Measurements from ENCODE around the gene ZNF205.

- TF ChIP-seq POLR2A (IDR thresholded peaks at IDR 0.05), result no peak
- no peak for TF ChIP-seq CTCF (IDR thresholded peaks at IDR 0.05)
- no peak for TF ChIP-seq POLR2AphosphoS5 (IDR thresholded peaks at IDR 0.05)
These were observed 32.8 kb downstream of the ZNF205 start for GRCh38 chr16:3145151-3145550.

All from prostate gland (tissue), 2 donors.